ENCODE measurements around the gene AMH.
"Not testable (repeated sequence)": the region's sequence is repeated elsewhere in the genome, so short reads cannot be mapped to it uniquely, and the experiment has no call there.

The AMH gene

GRCh38 chr19:2274931-2275535, 25.9 kb downstream of the AMH start:
- peak overlapping the region; percentile 37 for H3K4me3 ChIP-seq
- H3K27ac ChIP-seq: peak overlapping the region in 1 of 2 donors; percentile 48
- no peak for DNase-seq (ENCODE audit: low spot score)
- TF ChIP-seq, protein P1, sequence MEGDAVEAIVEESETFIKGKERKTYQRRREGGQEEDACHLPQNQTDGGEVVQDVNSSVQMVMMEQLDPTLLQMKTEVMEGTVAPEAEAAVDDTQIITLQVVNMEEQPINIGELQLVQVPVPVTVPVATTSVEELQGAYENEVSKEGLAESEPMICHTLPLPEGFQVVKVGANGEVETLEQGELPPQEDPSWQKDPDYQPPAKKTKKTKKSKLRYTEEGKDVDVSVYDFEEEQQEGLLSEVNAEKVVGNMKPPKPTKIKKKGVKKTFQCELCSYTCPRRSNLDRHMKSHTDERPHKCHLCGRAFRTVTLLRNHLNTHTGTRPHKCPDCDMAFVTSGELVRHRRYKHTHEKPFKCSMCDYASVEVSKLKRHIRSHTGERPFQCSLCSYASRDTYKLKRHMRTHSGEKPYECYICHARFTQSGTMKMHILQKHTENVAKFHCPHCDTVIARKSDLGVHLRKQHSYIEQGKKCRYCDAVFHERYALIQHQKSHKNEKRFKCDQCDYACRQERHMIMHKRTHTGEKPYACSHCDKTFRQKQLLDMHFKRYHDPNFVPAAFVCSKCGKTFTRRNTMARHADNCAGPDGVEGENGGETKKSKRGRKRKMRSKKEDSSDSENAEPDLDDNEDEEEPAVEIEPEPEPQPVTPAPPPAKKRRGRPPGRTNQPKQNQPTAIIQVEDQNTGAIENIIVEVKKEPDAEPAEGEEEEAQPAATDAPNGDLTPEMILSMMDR (IDR thresholded peaks at IDR 0.05): no peak

DNA sequence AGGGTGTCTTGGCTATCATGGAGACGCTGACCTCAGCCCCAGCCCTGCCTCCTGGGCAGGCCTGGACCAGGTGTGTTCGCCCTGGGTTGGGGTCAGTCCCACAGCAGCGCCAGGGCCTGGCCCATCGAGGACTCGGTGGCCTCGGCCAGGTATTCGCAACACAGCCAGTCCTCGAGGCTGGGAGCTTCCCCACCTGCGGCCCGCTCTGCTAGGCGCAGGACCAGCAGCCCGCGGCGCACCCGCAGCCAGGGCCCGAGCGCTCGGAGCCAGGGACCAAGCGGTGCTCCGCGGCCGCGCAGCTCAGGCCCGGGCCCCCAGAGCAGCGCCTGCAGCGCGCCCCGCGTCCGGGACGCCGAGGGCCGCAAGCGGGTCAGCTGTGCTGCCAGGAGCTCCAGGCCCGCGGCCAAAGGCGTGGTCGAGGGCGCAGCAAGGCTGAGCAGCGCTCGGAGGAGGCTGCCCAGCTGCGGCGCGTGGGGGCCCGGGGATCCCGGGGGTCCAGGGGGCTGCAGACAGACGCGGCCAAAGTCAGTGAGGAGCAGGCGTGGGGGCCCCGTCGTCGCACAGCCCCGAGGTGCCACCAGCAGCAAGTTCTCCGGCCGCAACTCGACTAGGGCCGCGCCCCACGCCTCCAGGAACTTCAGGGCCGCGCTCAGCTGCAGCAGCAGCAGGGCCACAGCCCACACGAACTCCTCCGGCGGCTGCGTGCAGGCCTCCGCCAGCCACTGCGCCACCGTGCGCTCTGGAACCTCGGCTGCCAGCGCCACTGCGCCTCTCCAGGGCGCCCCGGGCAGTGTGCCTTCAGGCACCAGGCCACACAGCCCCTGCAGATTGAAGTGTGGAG, 26.7 kb downstream of the AMH start:
- DNase-seq (ENCODE audit: low spot score): no peak
- TF ChIP-seq, protein P1 (IDR thresholded peaks at IDR 0.05): no peak
- peak overlapping the region; percentile 37 for H3K4me3 ChIP-seq
- peak overlapping the region in 1 of 2 donors; percentile 48 for H3K27ac ChIP-seq

DNA sequence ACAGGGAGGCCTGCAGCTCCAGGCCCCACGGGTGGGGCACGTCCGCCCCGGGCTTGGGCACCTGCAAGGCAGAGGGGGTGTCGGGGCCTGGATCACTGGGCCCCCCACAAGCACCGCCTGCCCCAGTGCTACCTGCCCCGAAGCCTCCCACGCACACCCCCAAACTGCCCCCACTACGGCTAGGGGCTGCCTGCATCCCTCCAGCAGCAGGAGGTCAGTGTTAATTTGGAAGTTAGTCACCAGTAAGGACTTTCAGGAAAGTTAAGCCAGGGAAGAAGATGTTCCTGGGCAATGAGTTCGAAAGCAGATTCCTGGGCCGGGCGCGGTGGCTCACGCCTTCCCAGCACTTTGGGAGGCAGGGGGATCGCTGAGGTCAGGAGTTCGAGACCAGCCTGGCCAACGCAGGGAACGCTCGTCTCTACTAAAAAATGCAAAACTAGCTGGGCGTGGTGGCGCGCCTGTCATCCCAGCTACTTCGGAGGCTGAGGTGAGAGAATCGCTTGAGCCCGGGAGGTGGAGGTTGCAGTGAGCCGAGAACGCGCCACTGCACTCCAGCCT, 27.4 kb downstream of the AMH start:
- no peak overlapping the region for H3K4me3 ChIP-seq
- DNase-seq (ENCODE audit: low spot score): no peak
- no peak overlapping the region for H3K27ac ChIP-seq
- TF ChIP-seq, protein P1 (IDR thresholded peaks at IDR 0.05): no peak

DNA sequence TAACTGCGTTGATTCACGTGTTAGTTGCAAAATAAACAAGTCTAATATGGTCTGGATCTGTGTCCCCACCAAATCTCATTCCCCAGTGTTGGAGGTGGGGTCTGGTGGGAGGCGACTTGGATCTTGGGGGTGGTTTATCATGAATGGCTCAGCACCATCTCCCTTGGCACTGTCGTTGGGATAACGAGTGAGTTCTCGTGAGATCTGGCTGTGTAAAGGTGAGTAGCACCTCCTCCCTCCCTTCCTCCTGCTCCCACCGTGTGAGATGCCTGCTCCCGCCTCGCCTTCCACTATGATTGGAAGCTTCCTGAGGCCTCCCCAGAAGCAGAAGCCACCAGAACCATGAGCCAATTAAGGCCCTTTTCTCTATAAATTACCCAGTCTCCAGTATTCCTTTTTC, 28.0 kb downstream of the AMH start:
- TF ChIP-seq, protein P1 (IDR thresholded peaks at IDR 0.05): no peak
- DNase-seq (ENCODE audit: low spot score): no peak
- H3K27ac ChIP-seq: no peak overlapping the region
- no peak overlapping the region for H3K4me3 ChIP-seq

- TF ChIP-seq, protein P1 (IDR thresholded peaks at IDR 0.05): no peak
- no peak for DNase-seq (ENCODE audit: low spot score)
- H3K4me3 ChIP-seq: no peak overlapping the region
Observed at GRCh38 chr19:2278459-2279158, 29.5 kb downstream of the AMH start.

DNA sequence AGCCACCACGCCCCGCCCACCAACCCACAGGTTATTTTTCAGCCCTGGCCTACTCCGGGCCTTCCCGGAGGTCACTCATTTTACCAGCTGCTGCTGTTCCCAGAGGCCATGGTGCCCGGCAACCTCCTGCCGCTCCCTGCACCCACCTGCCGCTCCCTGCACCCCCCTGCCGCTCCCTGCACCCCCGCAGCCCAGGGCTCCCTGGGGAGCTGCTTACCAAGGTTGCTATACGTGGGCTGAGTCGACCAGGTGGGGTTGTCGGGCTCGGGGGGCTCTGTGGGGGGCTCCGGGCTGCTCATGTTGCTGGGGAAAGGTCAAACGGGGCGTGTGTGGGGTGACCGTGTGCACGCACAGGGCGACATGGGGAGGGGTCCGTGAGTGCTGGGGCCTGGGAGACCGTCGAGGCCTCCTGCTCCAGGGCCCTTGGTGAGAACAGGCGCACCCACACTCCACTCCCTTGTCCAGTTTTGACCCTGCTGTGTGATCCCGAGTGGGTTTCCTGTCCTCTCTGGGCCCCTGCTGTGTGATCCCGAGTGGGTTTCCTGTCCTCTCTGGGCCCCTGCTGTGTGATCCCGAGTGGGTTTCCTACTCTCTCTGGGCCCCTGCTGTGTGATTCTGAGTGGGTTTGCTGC, 31.6 kb downstream of the AMH start:
- TF ChIP-seq, protein P1 (IDR thresholded peaks at IDR 0.05): no peak
- H3K27ac ChIP-seq: no peak overlapping the region
- no peak for DNase-seq (ENCODE audit: low spot score)
- no peak overlapping the region for H3K4me3 ChIP-seq

More at GRCh38 chr19:2278459-2279158, 29.5 kb downstream of the AMH start:
- no peak overlapping the region for H3K27ac ChIP-seq

DNA sequence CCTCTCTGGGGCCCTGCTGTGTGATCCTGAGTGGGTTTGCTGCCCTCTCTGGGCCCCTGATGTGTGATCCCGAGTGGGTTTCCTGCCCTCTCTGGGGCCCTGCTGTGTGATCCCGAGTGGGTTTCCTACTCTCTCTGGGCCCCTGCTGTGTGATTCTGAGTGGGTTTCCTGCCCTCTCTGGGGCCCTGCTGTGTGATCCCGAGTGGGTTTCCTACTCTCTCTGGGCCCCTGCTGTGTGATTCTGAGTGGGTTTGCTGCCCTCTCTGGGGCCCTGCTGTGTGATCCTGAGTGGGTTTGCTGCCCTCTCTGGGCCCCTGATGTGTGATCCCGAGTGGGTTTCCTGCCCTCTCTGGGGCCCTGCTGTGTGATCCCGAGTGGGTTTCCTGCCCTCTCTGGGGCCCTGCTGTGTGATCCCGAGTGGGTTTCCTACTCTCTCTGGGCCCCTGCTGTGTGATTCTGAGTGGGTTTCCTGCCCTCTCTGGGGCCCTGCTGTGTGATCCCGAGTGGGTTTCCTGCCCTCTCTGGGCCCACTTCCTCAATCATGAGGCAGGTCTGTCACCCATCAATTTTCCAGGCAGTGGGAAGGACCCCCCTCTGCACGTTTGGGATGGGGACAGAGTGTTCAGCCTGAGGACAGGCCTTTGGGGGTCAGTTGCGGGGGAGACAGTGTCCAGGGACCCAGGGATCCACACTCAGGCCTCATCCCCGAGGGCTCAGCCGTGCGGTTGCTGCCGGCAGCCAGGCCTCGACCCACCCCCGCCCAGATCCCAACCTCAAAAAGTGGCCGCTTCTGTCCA, 32.3 kb downstream of the AMH start:
- DNase-seq (ENCODE audit: low spot score): not testable (repeated sequence)
- Histone ChIP-seq H3K4me3 (peak overlapping the region; percentile 65), H3K27ac (peak overlapping the region in 1 of 2 donors; percentile 68)

Measured in coronary artery (tissue), 2 donors.